Bronchial epithelial cell (primary cell): ENCODE measurements around the gene RNF167. TPM values are rescaled to one million over a fixed set of nuclear protein-coding genes. Genes with fewer than 3 reads are reported as not detected.

Experiments
- DNase-seq: peaks from one replicate; pipeline ENCODE4 v3.0.0-alpha.2; 2010; ENCODE audit warnings: low read depth
- FAIRE-seq: peaks from 2 replicates; lab custom pipeline; 2011; peaks lifted over from hg19 to GRCh38; lab: Jason Lieb, UNC
- H3K27me3 ChIP-seq: 2 replicates; pipeline ENCODE4 v1.5.1; 2011; ENCODE audit warnings: low read length; ENCODE audit not compliant: control insufficient read depth, insufficient read depth
- H3K36me3 ChIP-seq: 2 replicates; pipeline ENCODE4 v1.5.1; 2011; ENCODE audit warnings: low read length; ENCODE audit not compliant: control insufficient read depth, insufficient read depth
- H3K4me3 ChIP-seq: 2 replicates; pipeline ENCODE4 v1.5.1; 2011; ENCODE audit warnings: mild to moderate bottlenecking, low read depth, low read length, control low read depth
- CTCF ChIP-seq: IDR thresholded peaks from 2 replicates; pipeline ENCODE4 v1.5.1; 2011; ENCODE audit warnings: mild to moderate bottlenecking, moderate library complexity, low read length, control low read depth, inconsistent platforms; ENCODE audit not compliant: insufficient read depth, severe bottlenecking
- total RNA-seq: library from RNA; depleted of rRNA; stranded (reverse); fragments of >200 nt; gene quantifications from 2 replicates; pipeline ENCODE4 v1.2.1, GENCODE V29; 2014

RNF167 gene
- total RNA-seq, 1 donor from 2014 or later: 15.8 TPM

GRCh38 chr17:4982305-4982704 lies 42.2 kb downstream of the RNF167 start:
- H3K27me3 ChIP-seq: no peaks in the 10 kb centered on the region
- H3K4me3 ChIP-seq: no peak overlapping the region
- DNase-seq (no peak), FAIRE-seq (no peak)
- H3K36me3 ChIP-seq: peaks cover 25% of the 10 kb centered on the region
- TF ChIP-seq CTCF: no peak

GRCh38 chr17:4986403-4986802 lies 46.3 kb downstream of the RNF167 start:
- peak overlapping the region; percentile 87 for H3K4me3 ChIP-seq
- no peaks in the 10 kb centered on the region for H3K27me3 ChIP-seq
- H3K36me3 ChIP-seq: peaks cover 10% of the 10 kb centered on the region
- DNase-seq (peak; percentile 40), FAIRE-seq (no peak)
- TF ChIP-seq CTCF: no peak

GRCh38 chr17:4986951-4987766 lies 47.1 kb downstream of the RNF167 start, which contains the start of gene CAMTA2:
CAMTA2 (minus strand) TSS chr17:4987675; CDS start chr17:4986222, 1,453 bp downstream.
- Histone ChIP-seq H3K27me3 (no peaks in the 10 kb centered on the region), H3K4me3 (peak within 1 kb of the TSS; percentile 87), H3K36me3 (peaks cover 8% of the 10 kb centered on the region)
- FAIRE-seq (no peak), DNase-seq (peak; percentile 36)
- TF ChIP-seq CTCF: peak; percentile 80

- no peak for FAIRE-seq
- H3K27me3 ChIP-seq: no peaks in the 10 kb centered on the region
- DNase-seq: no peak
- peak overlapping the region; percentile 87 for H3K4me3 ChIP-seq
- no peak for TF ChIP-seq CTCF
- H3K36me3 ChIP-seq: peaks cover 5% of the 10 kb centered on the region
Measured at GRCh38 chr17:4987767-4988567, 47.9 kb downstream of the RNF167 start.

GRCh38 chr17:4994081-4994595 lies 54.1 kb downstream of the RNF167 start:
- no peak for DNase-seq
- Histone ChIP-seq H3K27me3 (no peaks in the 10 kb centered on the region), H3K36me3 (no peaks in the 10 kb centered on the region), H3K4me3 (no peak overlapping the region)
- FAIRE-seq: no peak
- no peak for TF ChIP-seq CTCF

Other genes starting within 250 kb of the RNF167 start
- gene PELP1, start 236.1 kb upstream of the RNF167 start, total RNA-seq: 11.8 and 13.7 TPM in 2 replicates
- 2.9 and 6.5 TPM in 2 replicates for gene ARRB2, start 229.6 kb upstream of the RNF167 start, total RNA-seq
- gene MED11, start 208.8 kb upstream of the RNF167 start, total RNA-seq: 10.5 and 16.5 TPM in 2 replicates
- gene ZMYND15, start 200.4 kb upstream of the RNF167 start, total RNA-seq: under 0.01 and 0.38 TPM in 2 replicates
- gene CXCL16, start 200.3 kb upstream of the RNF167 start, total RNA-seq: 9.2 and 12.7 TPM in 2 replicates
- gene TM4SF5, start 168.4 kb upstream of the RNF167 start, total RNA-seq: not detected in 2 replicates
- 0.77 TPM in 1 of 2 replicates, not detected in the other for gene VMO1, start 153.9 kb upstream of the RNF167 start, total RNA-seq
- gene GLTPD2, start 151.3 kb upstream of the RNF167 start, total RNA-seq: not detected in 2 replicates
- gene PSMB6, start 144.1 kb upstream of the RNF167 start, total RNA-seq: 144 and 157 TPM in 2 replicates
- 20.0 and 41.6 TPM in 2 replicates for gene PLD2, start 133.1 kb upstream of the RNF167 start, total RNA-seq
- 58.4 and 91.7 TPM in 2 replicates for gene MINK1, start 106.9 kb upstream of the RNF167 start, total RNA-seq
- gene C17orf107, start 40.7 kb upstream of the RNF167 start, total RNA-seq: 5.5 and 8.3 TPM in 2 replicates
- gene CHRNE, start 37.2 kb upstream of the RNF167 start, total RNA-seq: 0.13 and 0.79 TPM in 2 replicates
- not detected in 2 replicates for gene GP1BA, start 8.0 kb upstream of the RNF167 start, total RNA-seq
- 51.6 and 71.8 TPM in 2 replicates for gene SLC25A11, start 222 bp upstream of the RNF167 start, total RNA-seq
- 440 and 907 TPM in 2 replicates for gene PFN1, start 8.3 kb downstream of the RNF167 start, total RNA-seq
- gene ENO3, start 10.9 kb downstream of the RNF167 start, total RNA-seq: 0.51 and 1.8 TPM in 2 replicates
- 40.5 and 64.0 TPM in 2 replicates for gene SPAG7, start 27.5 kb downstream of the RNF167 start, total RNA-seq
- gene CAMTA2, start 47.4 kb downstream of the RNF167 start, total RNA-seq: 4.7 and 5.9 TPM in 2 replicates
- gene INCA1, start 57.3 kb downstream of the RNF167 start, total RNA-seq: 0.13 and 0.53 TPM in 2 replicates
- 89.0 and 232 TPM in 2 replicates for gene KIF1C, start 57.7 kb downstream of the RNF167 start, total RNA-seq
- 0.26 and 0.53 TPM in 2 replicates for gene SLC52A1, start 95.2 kb downstream of the RNF167 start, total RNA-seq
- gene ZFP3, start 138.2 kb downstream of the RNF167 start, total RNA-seq: 0.53 and 0.64 TPM in 2 replicates
- 8.2 and 10.0 TPM in 2 replicates for gene ZNF232, start 171.6 kb downstream of the RNF167 start, total RNA-seq
- gene USP6, start 175.8 kb downstream of the RNF167 start, total RNA-seq: not detected in 2 replicates